ENCODE results near the gene ITPK1. TPM values are rescaled to one million over a fixed set of nuclear protein-coding genes. Genes with fewer than 3 reads are reported as not detected.

Gene ITPK1
- total RNA-seq, 1 experiment from 2014 or later: 133 TPM

- no peak overlapping the region for H3K4me3 Mint-ChIP-seq (ENCODE audit: unreplicated experiment)
- no TSS peak for BruUV-seq (replicated peaks)
- no peak for DNase-seq (ENCODE audit: unreplicated experiment)
- TF ChIP-seq CTCF (IDR thresholded peaks at IDR 0.05; ENCODE audit: unreplicated experiment): no peak
- intact Hi-C loops (cut with micrococcal nuclease): no loop called here
- no peaks in the 10 kb centered on the region for H3K27me3 Mint-ChIP-seq (ENCODE audit: insufficient read depth, unreplicated experiment)
- H3K9me3 Mint-ChIP-seq (ENCODE audit: unreplicated experiment): no peaks in the 10 kb centered on the region
- ChIA-PET CTCF (interaction anchor here (0.6 to 1.3 kb wide), 5 partner anchors 10 to 151 kb away, joined by 3 to 7 read pairs (median 4); no protein-coding TSS in a partner anchor), POLR2A (no interaction called here)
- no peak overlapping the region for H3K27ac Mint-ChIP-seq (ENCODE audit: low read depth, unreplicated experiment)
- peaks cover 23% of the 10 kb centered on the region for H3K36me3 Mint-ChIP-seq (ENCODE audit: insufficient read depth, unreplicated experiment)
- H3K4me1 Mint-ChIP-seq (ENCODE audit: insufficient read depth, unreplicated experiment): no peaks in the 10 kb centered on the region
These were observed 153.5 kb downstream of the ITPK1 start for GRCh38 chr14:92962031-92962830.

DNA sequence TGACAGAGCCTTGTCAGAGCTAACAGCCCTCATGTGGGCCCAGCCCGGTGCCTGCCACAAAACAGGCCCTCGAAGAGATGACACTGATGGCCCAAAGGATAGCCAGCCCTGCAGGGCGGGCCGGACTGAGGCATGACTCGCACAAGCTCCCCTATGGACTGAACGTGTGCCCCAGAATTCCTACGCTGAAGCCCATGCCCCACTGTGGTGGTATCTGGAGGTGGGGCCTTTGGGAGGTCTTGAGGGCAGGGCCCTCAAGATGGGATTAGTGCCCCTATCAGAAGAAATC, 154.2 kb downstream of the ITPK1 start:
- no peaks in the 10 kb centered on the region for H3K4me1 Mint-ChIP-seq (ENCODE audit: insufficient read depth, unreplicated experiment)
- H3K4me3 Mint-ChIP-seq (ENCODE audit: unreplicated experiment): no peak overlapping the region
- TF ChIP-seq CTCF (IDR thresholded peaks at IDR 0.05; ENCODE audit: unreplicated experiment): no peak
- CTCF ChIA-PET: interaction anchor here (0.5 to 1.1 kb wide), 5 partner anchors 9 to 229 kb away, joined by 3 to 6 read pairs (median 4); no protein-coding TSS in a partner anchor
- BruUV-seq (replicated peaks): no TSS peak
- H3K9me3 Mint-ChIP-seq (ENCODE audit: unreplicated experiment): no peaks in the 10 kb centered on the region
- no peak for DNase-seq (ENCODE audit: unreplicated experiment)
- intact Hi-C loops (cut with micrococcal nuclease): no loop called here
- no peak overlapping the region for H3K27ac Mint-ChIP-seq (ENCODE audit: low read depth, unreplicated experiment)
- POLR2A ChIA-PET: no interaction called here
- no peaks in the 10 kb centered on the region for H3K27me3 Mint-ChIP-seq (ENCODE audit: insufficient read depth, unreplicated experiment)
- H3K36me3 Mint-ChIP-seq (ENCODE audit: insufficient read depth, unreplicated experiment): peaks cover 24% of the 10 kb centered on the region

- no peaks in the 10 kb centered on the region for H3K27me3 Mint-ChIP-seq (ENCODE audit: insufficient read depth, unreplicated experiment)
- POLR2A ChIA-PET: interaction anchor here (0.6 kb wide), 1 partner anchor 921 kb away, joined by 4 read pairs; the partner anchor contains the start of gene TRIP11
- DNase-seq (ENCODE audit: unreplicated experiment): peak; percentile 17
- H3K36me3 Mint-ChIP-seq (ENCODE audit: insufficient read depth, unreplicated experiment): peaks cover 30% of the 10 kb centered on the region
- BruUV-seq (replicated peaks): no TSS peak
- no peak overlapping the region for H3K4me3 Mint-ChIP-seq (ENCODE audit: unreplicated experiment)
- CTCF ChIA-PET: interaction anchor here (0.5 to 1.1 kb wide), 4 partner anchors 13 to 229 kb away, joined by 3 to 6 read pairs (median 3); no protein-coding TSS in a partner anchor
- intact Hi-C loops (cut with micrococcal nuclease): no loop called here
- H3K9me3 Mint-ChIP-seq (ENCODE audit: unreplicated experiment): no peaks in the 10 kb centered on the region
- no peak for TF ChIP-seq CTCF (IDR thresholded peaks at IDR 0.05; ENCODE audit: unreplicated experiment)
- no peak overlapping the region for H3K27ac Mint-ChIP-seq (ENCODE audit: low read depth, unreplicated experiment)
- H3K4me1 Mint-ChIP-seq (ENCODE audit: insufficient read depth, unreplicated experiment): no peaks in the 10 kb centered on the region
These were observed 154.8 kb downstream of the ITPK1 start for GRCh38 chr14:92960706-92961566.

All from MCF 10A (cell line).